GM12878 (cell line): Measurements from ENCODE around the gene APOO.

ENCODE experiments used
- ESRRA ChIP-seq: IDR thresholded peaks from 2 replicates; pipeline ENCODE4 v1.6.1; 2012; ENCODE audit warnings: mild to moderate bottlenecking, low read length, improper control_type of control experiment
- SMARCA5 ChIP-seq: fragments of 450-650 bp; IDR thresholded peaks from 2 replicates; pipeline ENCODE4 v1.6.1; 2017; ENCODE audit warnings: mild to moderate bottlenecking
- ZNF24 ChIP-seq: fragments of 450-650 bp; IDR thresholded peaks from 2 replicates; pipeline ENCODE4 v1.6.1; 2017; ENCODE audit warnings: antibody characterized with exemption, mild to moderate bottlenecking
- TF ChIP-seq, protein P1 (sequence below): IDR thresholded peaks from 2 replicates; pipeline ENCODE4 v1.6.1; 2012; ENCODE audit warnings: mild to moderate bottlenecking, low read depth, low read length
- TF ChIP-seq, protein P2 (sequence below), 3 experiments: IDR thresholded peaks in 2 of 3; conservative IDR thresholded peaks in 1 of 3; 2 replicates each; pipeline ENCODE4 v1.5.1; 2011; ENCODE audit warnings: low read depth in 3 of 3, low read length in 3 of 3, mild to moderate bottlenecking in 3 of 3, control low read depth in 2 of 3, moderate library complexity in 2 of 3, inconsistent platforms in 1 of 3, mixed read lengths in 1 of 3; ENCODE audit not compliant: control insufficient read depth in 2 of 3, insufficient read depth in 1 of 3; ENCODE audit errors: extremely low read depth in 1 of 3

DNA sequence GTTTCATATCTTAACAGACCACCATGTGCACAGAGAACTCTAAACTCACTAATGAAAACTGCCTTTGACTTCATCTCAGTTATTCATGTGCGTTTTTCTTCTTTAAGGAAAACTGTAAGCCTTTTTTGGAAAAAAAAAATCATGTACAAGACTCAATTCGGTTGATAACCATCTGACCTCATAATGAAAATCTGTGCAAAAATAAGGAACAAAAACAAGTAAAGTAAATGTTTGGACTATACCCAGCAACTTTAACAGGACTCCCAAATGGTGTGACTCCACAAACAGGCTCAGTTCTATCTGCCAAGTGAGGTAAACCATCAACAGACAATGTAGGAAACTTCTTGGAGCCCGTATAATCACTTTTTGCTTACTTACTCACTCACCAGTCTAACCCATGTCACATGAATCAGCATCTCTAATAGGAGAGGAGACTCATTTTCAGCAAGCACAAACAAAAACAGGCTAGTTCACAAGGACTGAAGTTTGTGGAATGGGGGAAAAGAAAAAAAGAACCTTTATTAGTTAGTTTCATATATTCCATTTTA, 9.3 kb downstream of the APOO start:
- TF ChIP-seq, protein P1, sequence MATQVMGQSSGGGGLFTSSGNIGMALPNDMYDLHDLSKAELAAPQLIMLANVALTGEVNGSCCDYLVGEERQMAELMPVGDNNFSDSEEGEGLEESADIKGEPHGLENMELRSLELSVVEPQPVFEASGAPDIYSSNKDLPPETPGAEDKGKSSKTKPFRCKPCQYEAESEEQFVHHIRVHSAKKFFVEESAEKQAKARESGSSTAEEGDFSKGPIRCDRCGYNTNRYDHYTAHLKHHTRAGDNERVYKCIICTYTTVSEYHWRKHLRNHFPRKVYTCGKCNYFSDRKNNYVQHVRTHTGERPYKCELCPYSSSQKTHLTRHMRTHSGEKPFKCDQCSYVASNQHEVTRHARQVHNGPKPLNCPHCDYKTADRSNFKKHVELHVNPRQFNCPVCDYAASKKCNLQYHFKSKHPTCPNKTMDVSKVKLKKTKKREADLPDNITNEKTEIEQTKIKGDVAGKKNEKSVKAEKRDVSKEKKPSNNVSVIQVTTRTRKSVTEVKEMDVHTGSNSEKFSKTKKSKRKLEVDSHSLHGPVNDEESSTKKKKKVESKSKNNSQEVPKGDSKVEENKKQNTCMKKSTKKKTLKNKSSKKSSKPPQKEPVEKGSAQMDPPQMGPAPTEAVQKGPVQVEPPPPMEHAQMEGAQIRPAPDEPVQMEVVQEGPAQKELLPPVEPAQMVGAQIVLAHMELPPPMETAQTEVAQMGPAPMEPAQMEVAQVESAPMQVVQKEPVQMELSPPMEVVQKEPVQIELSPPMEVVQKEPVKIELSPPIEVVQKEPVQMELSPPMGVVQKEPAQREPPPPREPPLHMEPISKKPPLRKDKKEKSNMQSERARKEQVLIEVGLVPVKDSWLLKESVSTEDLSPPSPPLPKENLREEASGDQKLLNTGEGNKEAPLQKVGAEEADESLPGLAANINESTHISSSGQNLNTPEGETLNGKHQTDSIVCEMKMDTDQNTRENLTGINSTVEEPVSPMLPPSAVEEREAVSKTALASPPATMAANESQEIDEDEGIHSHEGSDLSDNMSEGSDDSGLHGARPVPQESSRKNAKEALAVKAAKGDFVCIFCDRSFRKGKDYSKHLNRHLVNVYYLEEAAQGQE = no peak
- TF ChIP-seq SMARCA5 (no peak), ESRRA (no peak), ZNF24 (no peak)
- TF ChIP-seq, protein P2, sequence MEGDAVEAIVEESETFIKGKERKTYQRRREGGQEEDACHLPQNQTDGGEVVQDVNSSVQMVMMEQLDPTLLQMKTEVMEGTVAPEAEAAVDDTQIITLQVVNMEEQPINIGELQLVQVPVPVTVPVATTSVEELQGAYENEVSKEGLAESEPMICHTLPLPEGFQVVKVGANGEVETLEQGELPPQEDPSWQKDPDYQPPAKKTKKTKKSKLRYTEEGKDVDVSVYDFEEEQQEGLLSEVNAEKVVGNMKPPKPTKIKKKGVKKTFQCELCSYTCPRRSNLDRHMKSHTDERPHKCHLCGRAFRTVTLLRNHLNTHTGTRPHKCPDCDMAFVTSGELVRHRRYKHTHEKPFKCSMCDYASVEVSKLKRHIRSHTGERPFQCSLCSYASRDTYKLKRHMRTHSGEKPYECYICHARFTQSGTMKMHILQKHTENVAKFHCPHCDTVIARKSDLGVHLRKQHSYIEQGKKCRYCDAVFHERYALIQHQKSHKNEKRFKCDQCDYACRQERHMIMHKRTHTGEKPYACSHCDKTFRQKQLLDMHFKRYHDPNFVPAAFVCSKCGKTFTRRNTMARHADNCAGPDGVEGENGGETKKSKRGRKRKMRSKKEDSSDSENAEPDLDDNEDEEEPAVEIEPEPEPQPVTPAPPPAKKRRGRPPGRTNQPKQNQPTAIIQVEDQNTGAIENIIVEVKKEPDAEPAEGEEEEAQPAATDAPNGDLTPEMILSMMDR (IDR thresholded peaks at IDR 0.05 in 2 of 3, conservative IDR thresholded peaks at IDR 0.05 in 1 of 3; ENCODE audit: control insufficient read depth in 2 of 3, extremely low read depth in 1 of 3, insufficient read depth in 1 of 3, low read depth in 3 of 3, low read length in 3 of 3) = no peak
